Measurements from ENCODE around the gene GTF2A1.

The GTF2A1 gene

DNA sequence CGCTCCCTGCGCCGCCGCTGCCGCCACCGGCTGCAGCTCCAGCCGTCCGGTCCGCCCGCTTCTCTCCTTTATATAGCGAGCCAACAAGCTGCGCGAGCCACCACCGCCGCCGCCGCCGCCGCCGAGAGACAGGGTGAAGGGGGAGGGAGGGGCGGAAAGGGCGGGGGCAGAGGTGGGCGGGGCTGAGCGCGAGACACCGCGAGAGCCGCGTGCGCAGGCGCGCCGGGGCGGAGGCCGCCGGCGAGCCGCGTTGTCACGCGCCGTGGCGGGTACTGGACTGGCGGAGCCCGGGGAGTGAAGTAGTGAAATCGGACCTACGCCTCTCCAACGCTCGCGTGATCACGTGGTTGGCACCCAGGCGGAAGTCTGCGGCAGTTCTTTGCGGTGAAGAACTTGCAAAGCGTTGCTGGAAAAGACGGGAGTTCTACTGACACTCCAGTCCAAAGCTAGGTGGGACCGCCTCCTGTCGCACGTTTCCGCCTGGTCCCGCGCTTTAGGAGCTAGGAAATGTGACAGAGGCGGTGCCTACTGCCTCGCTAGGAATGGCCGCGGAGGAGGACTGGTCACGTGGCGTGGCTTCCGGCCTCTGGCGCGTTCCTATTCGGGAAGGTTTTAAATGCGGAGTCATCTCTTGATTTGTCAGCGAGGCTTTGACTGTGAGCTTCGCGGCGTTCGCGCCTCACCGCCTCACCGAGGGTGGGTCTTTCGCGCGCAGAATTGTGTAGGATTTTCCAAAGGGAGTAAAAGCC lies at the start of gene GTF2A1:
GTF2A1 (minus strand) TSS at position 130 of the 749 bp plus-strand sequence. CDS start 441 bp downstream, outside the sequence.
- TF ChIP-seq, protein P1, sequence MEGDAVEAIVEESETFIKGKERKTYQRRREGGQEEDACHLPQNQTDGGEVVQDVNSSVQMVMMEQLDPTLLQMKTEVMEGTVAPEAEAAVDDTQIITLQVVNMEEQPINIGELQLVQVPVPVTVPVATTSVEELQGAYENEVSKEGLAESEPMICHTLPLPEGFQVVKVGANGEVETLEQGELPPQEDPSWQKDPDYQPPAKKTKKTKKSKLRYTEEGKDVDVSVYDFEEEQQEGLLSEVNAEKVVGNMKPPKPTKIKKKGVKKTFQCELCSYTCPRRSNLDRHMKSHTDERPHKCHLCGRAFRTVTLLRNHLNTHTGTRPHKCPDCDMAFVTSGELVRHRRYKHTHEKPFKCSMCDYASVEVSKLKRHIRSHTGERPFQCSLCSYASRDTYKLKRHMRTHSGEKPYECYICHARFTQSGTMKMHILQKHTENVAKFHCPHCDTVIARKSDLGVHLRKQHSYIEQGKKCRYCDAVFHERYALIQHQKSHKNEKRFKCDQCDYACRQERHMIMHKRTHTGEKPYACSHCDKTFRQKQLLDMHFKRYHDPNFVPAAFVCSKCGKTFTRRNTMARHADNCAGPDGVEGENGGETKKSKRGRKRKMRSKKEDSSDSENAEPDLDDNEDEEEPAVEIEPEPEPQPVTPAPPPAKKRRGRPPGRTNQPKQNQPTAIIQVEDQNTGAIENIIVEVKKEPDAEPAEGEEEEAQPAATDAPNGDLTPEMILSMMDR (IDR thresholded peaks at IDR 0.05; ENCODE audit: low read depth, low read length, missing control alignments), result no peak
- peak within 1 kb of the TSS; percentile 85 for H3K4me3 ChIP-seq (ENCODE audit: low read depth, low read length)
- DNase-seq (ENCODE audit: low read depth), result peak; percentile 91
- in situ Hi-C loops (cut with HindIII; ENCODE audit: low sequenced_read_pairs), result no loop called here

DNA sequence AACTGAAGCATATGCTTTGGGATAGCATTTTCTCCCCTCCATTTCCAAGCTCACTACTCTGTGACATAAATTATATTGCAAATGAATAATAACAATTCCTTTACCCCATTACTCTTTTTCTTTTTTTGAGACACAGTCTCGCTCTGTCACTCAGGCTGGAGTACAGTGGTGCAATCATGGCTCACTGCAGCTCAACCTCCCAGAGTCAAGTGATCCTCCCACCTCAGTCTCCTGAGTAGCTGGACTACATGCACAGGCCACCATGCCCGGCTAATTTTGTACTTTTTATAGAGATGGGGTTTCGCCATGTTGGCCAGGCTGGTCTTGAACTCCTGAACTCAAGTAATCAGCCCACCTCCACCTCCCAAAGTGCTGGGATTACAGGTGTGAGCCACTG lies 49.2 kb upstream of the GTF2A1 start:
- no peak overlapping the region for H3K4me3 ChIP-seq (ENCODE audit: low read depth, low read length)
- TF ChIP-seq, protein P1 (IDR thresholded peaks at IDR 0.05; ENCODE audit: low read depth, low read length, missing control alignments), result no peak
- DNase-seq (ENCODE audit: low read depth), result no peak
- in situ Hi-C loops (cut with HindIII; ENCODE audit: low sequenced_read_pairs), result loop anchor here (25.0 kb wide), 1 partner anchor 192 kb away; no protein-coding TSS in a partner anchor

DNA sequence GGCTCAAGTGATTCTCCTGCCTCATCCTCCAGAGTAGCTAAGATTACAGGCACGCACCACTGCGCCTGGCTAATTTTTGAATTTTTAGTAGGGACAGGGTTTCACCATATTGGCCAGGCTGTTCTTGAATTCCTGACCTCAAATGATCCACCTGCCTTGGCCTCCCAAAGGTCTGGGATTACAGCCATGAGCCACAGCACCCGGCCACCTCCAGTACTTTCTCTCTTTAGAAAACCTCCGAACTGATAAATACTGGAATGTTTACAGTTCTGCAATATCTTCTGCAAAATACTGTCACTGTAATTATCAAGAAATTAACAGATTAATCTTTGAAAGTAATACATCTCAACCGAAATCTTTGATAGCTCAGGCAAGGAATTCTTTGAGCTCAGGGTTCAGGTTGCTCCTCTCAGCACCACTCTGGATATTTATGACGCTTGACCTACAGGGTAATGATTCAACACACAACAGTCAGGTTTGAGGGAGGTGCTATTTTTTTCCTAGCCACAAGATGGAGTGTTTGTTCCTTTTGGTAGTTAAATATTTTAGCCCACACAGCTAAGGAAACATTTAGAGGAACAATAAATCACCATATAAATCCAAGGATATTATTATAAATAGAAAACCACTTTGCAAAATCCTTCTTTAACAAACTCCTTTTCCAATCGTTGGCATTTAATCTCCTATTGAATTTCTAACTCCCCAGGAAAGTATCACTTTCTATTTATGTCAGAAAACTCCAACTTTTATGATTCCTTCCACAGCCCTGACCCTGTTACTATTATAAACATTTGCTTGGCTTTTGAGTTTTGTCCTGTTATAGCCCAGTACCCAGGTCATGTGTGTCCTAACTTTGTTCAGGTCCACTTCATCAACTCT lies 48.6 kb upstream of the GTF2A1 start:
- no peak overlapping the region for H3K4me3 ChIP-seq (ENCODE audit: low read depth, low read length)
- DNase-seq (ENCODE audit: low read depth), result peak; percentile 63
- in situ Hi-C loops (cut with HindIII; ENCODE audit: low sequenced_read_pairs), result loop anchor here (25.0 kb wide), 1 partner anchor 193 kb away; no protein-coding TSS in a partner anchor
- TF ChIP-seq, protein P1 (IDR thresholded peaks at IDR 0.05; ENCODE audit: low read depth, low read length, missing control alignments), result peak; percentile 65

DNA sequence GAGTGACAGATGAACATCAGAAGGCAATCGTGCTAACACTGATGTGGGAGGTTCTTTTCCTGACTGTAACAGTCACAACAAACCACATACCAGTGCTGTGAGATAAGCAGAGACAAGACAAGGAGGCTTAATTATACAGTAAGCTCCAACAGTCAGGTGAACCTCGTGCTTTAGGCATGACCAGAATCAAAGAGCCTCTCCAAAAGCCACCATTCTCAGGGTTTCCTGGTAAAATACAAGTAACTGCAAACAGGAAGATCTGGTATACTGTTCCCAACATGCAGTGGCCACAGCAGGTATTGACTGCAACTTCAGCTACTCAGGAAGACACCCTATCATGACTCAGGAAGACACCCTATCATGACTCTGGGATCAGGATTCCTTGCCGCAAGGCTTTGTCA lies 47.3 kb upstream of the GTF2A1 start:
- in situ Hi-C loops (cut with HindIII; ENCODE audit: low sequenced_read_pairs), result loop anchor here (25.0 kb wide), 1 partner anchor 194 kb away; no protein-coding TSS in a partner anchor
- no peak for DNase-seq (ENCODE audit: low read depth)
- no peak overlapping the region for H3K4me3 ChIP-seq (ENCODE audit: low read depth, low read length)

DNA sequence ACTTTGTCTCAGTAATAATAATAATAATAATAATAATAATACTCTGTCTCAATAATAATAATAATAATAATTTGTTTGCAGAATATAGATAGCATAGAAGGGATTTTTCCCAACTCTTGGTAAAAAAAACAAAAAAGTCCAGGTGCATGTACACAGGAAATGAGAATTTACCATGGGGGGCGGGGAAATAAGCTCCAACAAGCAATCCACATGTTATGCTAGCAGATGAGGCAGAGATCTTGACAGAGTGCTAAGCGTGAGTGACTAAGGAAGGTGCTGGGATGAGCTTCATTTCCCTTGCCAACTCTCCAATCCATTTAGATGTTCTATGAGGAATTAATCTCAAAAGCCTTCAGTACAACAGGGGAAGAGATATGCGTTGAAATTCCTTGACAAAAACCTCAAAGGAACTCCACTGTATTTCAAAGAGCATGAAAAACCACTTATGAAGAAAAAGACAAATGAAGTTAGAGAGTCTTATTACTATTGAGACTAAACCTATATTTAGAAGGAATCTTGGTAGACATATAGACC lies 44.9 kb upstream of the GTF2A1 start:
- TF ChIP-seq, protein P1 (IDR thresholded peaks at IDR 0.05; ENCODE audit: low read depth, low read length, missing control alignments), result no peak
- no peak overlapping the region for H3K4me3 ChIP-seq (ENCODE audit: low read depth, low read length)
- in situ Hi-C loops (cut with HindIII; ENCODE audit: low sequenced_read_pairs), result loop anchor here (25.0 kb wide), 1 partner anchor 197 kb away; no protein-coding TSS in a partner anchor
- DNase-seq (ENCODE audit: low read depth), result no peak

More for the DNA sequence above, 47.3 kb upstream of the GTF2A1 start:
- TF ChIP-seq, protein P1 (IDR thresholded peaks at IDR 0.05; ENCODE audit: low read depth, low read length, missing control alignments), result no peak

DNA sequence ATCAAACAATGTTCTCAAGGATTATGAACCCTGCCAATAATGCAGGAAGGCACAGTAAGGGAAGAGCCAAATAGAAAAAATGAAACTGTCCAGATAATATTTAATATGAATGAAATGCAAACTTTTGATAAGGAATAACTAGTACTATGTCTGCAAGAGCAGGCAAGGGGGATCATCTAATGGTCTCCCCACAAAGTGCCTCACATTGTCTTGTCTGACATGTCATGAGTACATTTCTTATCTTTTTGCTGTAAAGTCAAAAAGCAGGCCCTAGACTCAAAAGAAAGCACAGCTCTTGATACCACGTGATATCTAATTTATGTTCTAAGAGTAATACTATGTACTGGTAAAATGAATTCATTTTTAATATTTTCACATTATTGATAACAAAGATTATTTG lies 43.9 kb upstream of the GTF2A1 start:
- in situ Hi-C loops (cut with HindIII; ENCODE audit: low sequenced_read_pairs), result loop anchor here (25.0 kb wide), 1 partner anchor 198 kb away; no protein-coding TSS in a partner anchor
- DNase-seq (ENCODE audit: low read depth), result no peak
- no peak overlapping the region for H3K4me3 ChIP-seq (ENCODE audit: low read depth, low read length)
- TF ChIP-seq, protein P1 (IDR thresholded peaks at IDR 0.05; ENCODE audit: low read depth, low read length, missing control alignments), result no peak
